Measurements from ENCODE around the gene ELAVL2.

ELAVL2 gene

GRCh38 chr9:23819403-23819802 is 6.6 kb downstream of the ELAVL2 start:
- DNase-seq (ENCODE audit: low spot score), result no peak
- no peak for TF ChIP-seq CTCF (IDR thresholded peaks at IDR 0.05; ENCODE audit: extremely low read depth, missing control alignments)

GRCh38 chr9:23814243-23814642 is 11.8 kb downstream of the ELAVL2 start:
- TF ChIP-seq CTCF (IDR thresholded peaks at IDR 0.05; ENCODE audit: extremely low read depth, missing control alignments), result no peak
- no peak for DNase-seq (ENCODE audit: low spot score)

GRCh38 chr9:23812673-23813072 is 13.4 kb downstream of the ELAVL2 start:
- no peak for DNase-seq (ENCODE audit: low spot score)
- no peak for TF ChIP-seq CTCF (IDR thresholded peaks at IDR 0.05; ENCODE audit: extremely low read depth, missing control alignments)

- DNase-seq (ENCODE audit: low spot score), result no peak
- TF ChIP-seq CTCF (IDR thresholded peaks at IDR 0.05; ENCODE audit: extremely low read depth, missing control alignments), result no peak
These were observed 14.4 kb downstream of the ELAVL2 start for GRCh38 chr9:23811633-23812032.

GRCh38 chr9:23803216-23803615 is 22.8 kb downstream of the ELAVL2 start:
- TF ChIP-seq CTCF (IDR thresholded peaks at IDR 0.05; ENCODE audit: extremely low read depth, missing control alignments), result no peak
- no peak for DNase-seq (ENCODE audit: low spot score)

GRCh38 chr9:23801523-23801922 is 24.5 kb downstream of the ELAVL2 start:
- no peak for TF ChIP-seq CTCF (IDR thresholded peaks at IDR 0.05; ENCODE audit: extremely low read depth, missing control alignments)
- no peak for DNase-seq (ENCODE audit: low spot score)

- TF ChIP-seq CTCF (IDR thresholded peaks at IDR 0.05; ENCODE audit: extremely low read depth, missing control alignments), result no peak
- DNase-seq (ENCODE audit: low spot score), result no peak
These were observed 26.5 kb downstream of the ELAVL2 start for GRCh38 chr9:23799521-23799920.
